Tibial nerve (tissue), 3 donors: ENCODE results near the gene WFS1.

ENCODE experiments used
- CTCF ChIP-seq, 5 experiments: fragments of 200-600 bp in 3 of 5; fragments of 450-650 bp in 2 of 5; sonication (generic) in 3 of 5; IDR thresholded peaks; one replicate each; pipeline ENCODE4 v1.5.1; 2016 to 2019; ENCODE audit warnings: antibody characterized with exemption in 5 of 5, mild to moderate bottlenecking in 3 of 5, moderate library complexity in 2 of 5
- POLR2A ChIP-seq, 2 donors: fragments of 450-650 bp; IDR thresholded peaks; one replicate each; pipeline ENCODE4 v1.6.1; 2017; ENCODE audit warnings: antibody characterized with exemption in 2 of 2, mild to moderate bottlenecking in 2 of 2, moderate library complexity in 2 of 2

GRCh38 chr4:6306299-6306698 is 36.6 kb downstream of the WFS1 start:
- TF ChIP-seq CTCF (IDR thresholded peaks at IDR 0.05) (no peak), POLR2A (IDR thresholded peaks at IDR 0.05) (no peak)
